Loucy (cell line): ENCODE measurements around the gene BRICD5.

Experiments
- H2AFZ ChIP-seq: fragments of 200-600 bp; sonication (generic); 2 replicates; pipeline ENCODE4 v1.6.0; 2016; ENCODE audit warnings: antibody characterized with exemption, mild to moderate bottlenecking, low read length, moderate library complexity
- H3F3A ChIP-seq: fragments of 200-600 bp; 2 replicates; pipeline ENCODE4 v1.6.0; 2016; ENCODE audit warnings: antibody characterized with exemption, low read depth, mild to moderate bottlenecking
- H3K27me3 ChIP-seq: fragments of 200-600 bp; sonication (generic); 2 replicates; pipeline ENCODE4 v1.6.1; 2014; ENCODE audit warnings: low read length, mild to moderate bottlenecking; ENCODE audit not compliant: insufficient read depth, poor library complexity, severe bottlenecking
- H3K36me3 ChIP-seq: fragments of 200-600 bp; sonication (generic); 2 replicates; pipeline ENCODE4 v1.6.1; 2016; ENCODE audit warnings: low read length; ENCODE audit not compliant: insufficient read depth
- H3K4me1 ChIP-seq: fragments of 200-600 bp; sonication (generic); 2 replicates; pipeline ENCODE4 v1.5.1; 2014; ENCODE audit warnings: low read length, mild to moderate bottlenecking; ENCODE audit not compliant: insufficient read depth, poor library complexity, severe bottlenecking
- H3K4me2 ChIP-seq: fragments of 200-600 bp; sonication (generic); 2 replicates; pipeline ENCODE4 v1.6.0; 2014; ENCODE audit warnings: antibody characterized with exemption, low read length, low read depth, mild to moderate bottlenecking; ENCODE audit not compliant: poor library complexity, severe bottlenecking
- H3K4me3 ChIP-seq: fragments of 200-600 bp; sonication (generic); 2 replicates; pipeline ENCODE4 v1.5.1; 2014; ENCODE audit warnings: low read length, mild to moderate bottlenecking, mixed read lengths; ENCODE audit not compliant: poor library complexity, severe bottlenecking
- H3K79me2 ChIP-seq: fragments of 200-600 bp; sonication (generic); 2 replicates; pipeline ENCODE4 v1.6.1; 2014; ENCODE audit warnings: low read length; ENCODE audit not compliant: insufficient read depth
- H3K9ac ChIP-seq: fragments of 200-600 bp; sonication (generic); 2 replicates; pipeline ENCODE4 v1.6.0; 2014; ENCODE audit warnings: mild to moderate bottlenecking, low read depth, low read length, moderate library complexity; ENCODE audit not compliant: poor library complexity, severe bottlenecking
- H3K9me2 ChIP-seq: fragments of 200-600 bp; sonication (generic); replicated peaks from 2 replicates; pipeline ENCODE4 v1.6.1; 2016; ENCODE audit warnings: low read depth, low read length, mixed read lengths
- H3K9me3 ChIP-seq: fragments of 200-600 bp; sonication (generic); 2 replicates; pipeline ENCODE4 v1.6.1; 2014; ENCODE audit warnings: mild to moderate bottlenecking, antibody characterized with exemption, low read length, low read depth; ENCODE audit not compliant: insufficient read depth
- H4K20me1 ChIP-seq: fragments of 200-600 bp; sonication (generic); 2 replicates; pipeline ENCODE4 v1.6.0; 2014; ENCODE audit warnings: antibody characterized with exemption, low read length, mild to moderate bottlenecking; ENCODE audit not compliant: insufficient read depth, poor library complexity, severe bottlenecking
- CTCF ChIP-seq: fragments of 200-600 bp; sonication (generic); conservative IDR thresholded peaks from 2 replicates; pipeline ENCODE4 v1.5.1; 2014; ENCODE audit warnings: mild to moderate bottlenecking, antibody characterized with exemption, low read length
- EZH2phosphoT487 ChIP-seq: fragments of 200-600 bp; IDR thresholded peaks from 2 replicates; pipeline ENCODE4 v1.6.1; 2018; ENCODE audit warnings: antibody characterized with exemption, mild to moderate bottlenecking, moderate library complexity, borderline replicate concordance

BRICD5 gene

GRCh38 chr16:2170587-2171435 is 39.9 kb downstream of the BRICD5 start:
- Histone ChIP-seq H3K4me2 (no peak overlapping the region), H3K9me2 (no peaks in the 10 kb centered on the region), H3F3A (no peaks in the 10 kb centered on the region), H2AFZ (no peak overlapping the region), H3K4me3 (no peak overlapping the region), H4K20me1 (no peaks in the 10 kb centered on the region), H3K36me3 (no peaks in the 10 kb centered on the region; the same call in 1 of the 2 replicates), H3K79me2 (no peaks in the 10 kb centered on the region), H3K9me3 (no peaks in the 10 kb centered on the region), H3K4me1 (no peaks in the 10 kb centered on the region), H3K9ac (no peak overlapping the region), H3K27me3 (no peaks in the 10 kb centered on the region)
- TF ChIP-seq EZH2phosphoT487 = no peak
- no peak for TF ChIP-seq CTCF

- Histone ChIP-seq H3K9me2 (no peaks in the 10 kb centered on the region), H3K9me3 (no peaks in the 10 kb centered on the region), H3K79me2 (no peaks in the 10 kb centered on the region), H3K36me3 (no peaks in the 10 kb centered on the region; the same call in 1 of the 2 replicates), H3K27me3 (no peaks in the 10 kb centered on the region), H3K4me3 (no peak overlapping the region), H3K9ac (no peak overlapping the region), H3K4me2 (no peak overlapping the region), H4K20me1 (no peaks in the 10 kb centered on the region), H2AFZ (no peak overlapping the region), H3F3A (no peaks in the 10 kb centered on the region), H3K4me1 (no peaks in the 10 kb centered on the region)
- TF ChIP-seq CTCF (no peak), EZH2phosphoT487 (no peak)
Measured at GRCh38 chr16:2170080-2170479, 40.6 kb downstream of the BRICD5 start.

GRCh38 chr16:2167068-2167638 is 43.5 kb downstream of the BRICD5 start:
- no peaks in the 10 kb centered on the region for H3K4me1 ChIP-seq
- H3K36me3 ChIP-seq = no peaks in the 10 kb centered on the region

More at GRCh38 chr16:2167068-2167638, 43.5 kb downstream of the BRICD5 start:
- no peaks in the 10 kb centered on the region for H3F3A ChIP-seq
- H4K20me1 ChIP-seq = no peaks in the 10 kb centered on the region
- no peak overlapping the region for H3K4me3 ChIP-seq
- H3K9ac ChIP-seq = no peak overlapping the region
- H3K9me2 ChIP-seq = no peaks in the 10 kb centered on the region
- no peaks in the 10 kb centered on the region for H3K9me3 ChIP-seq
- H3K27me3 ChIP-seq = no peaks in the 10 kb centered on the region
- H3K4me2 ChIP-seq = no peak overlapping the region
- H3K79me2 ChIP-seq = peaks cover 16% of the 10 kb centered on the region; the same call in 1 of the 2 replicates
- TF ChIP-seq CTCF (no peak), EZH2phosphoT487 (no peak)
- no peak overlapping the region for H2AFZ ChIP-seq
